K562 (cell line): ENCODE measurements around the gene FXN. TPM values are rescaled to one million over a fixed set of nuclear protein-coding genes. Genes with fewer than 3 reads are reported as not detected.

Experiments used
- ATAC-seq: fragments of 200-7000 bp; cut with Tn5 transposase; 3 replicates; pipeline ENCODE4 v1.9.1; 2020; ENCODE audit warnings: moderate library complexity
- BruUV-seq: library from RNA; stranded (reverse); fragments of 400-500 nt; replicated peaks from 2 replicates; lab custom pipeline; 2021; lab: Mats Ljungman, UMichigan
- CTCF ChIA-PET: fragments of 300-600 bp; formaldehyde crosslinking; extraction: SDS; loops from one replicate; lab custom pipeline; 2021; ENCODE audit warnings: low intra/inter-chr PET ratio; lab: Yijun Ruan, JAX
- POLR2A ChIA-PET: fragments of 300-600, 350-650 bp; sonication (Branson Sonifier 250); formaldehyde crosslinking; extraction: SDS; loops from one replicate; lab custom pipeline; 2021; ENCODE audit warnings: antibody characterized with exemption, inconsistent platforms; lab: Yijun Ruan, JAX
- DNase-seq, 4 experiments: peaks; one replicate each; pipeline versions ENCODE4 v3.0.0 to v3.0.0-alpha.2; 2011 to 2018; ENCODE audit warnings: low spot score in 3 of 4, mixed read lengths in 3 of 4; ENCODE audit errors: extremely low read depth in 1 of 4
- FAIRE-seq: peaks from 2 replicates; lab custom pipeline; 2011; peaks lifted over from hg19 to GRCh38; lab: Jason Lieb, UNC
- H2AFZ ChIP-seq: 2 replicates; pipeline ENCODE4 v1.6.0; 2011; ENCODE audit warnings: low read depth, low read length, control low read depth, inconsistent platforms
- H3K27ac ChIP-seq: fragments of 200-600 bp; 3 replicates; pipeline ENCODE4 v1.8.0; 2011; ENCODE audit warnings: low read depth, mild to moderate bottlenecking, control low read depth, inconsistent platforms, low read length, moderate library complexity, mixed read lengths; ENCODE audit errors: extremely low read depth
- H3K27me3 ChIP-seq, 2 experiments: fragments of 300-600 bp in 1 of 2; 2 replicates in 1 of 2; 3 replicates in 1 of 2; pipeline versions ENCODE4 v1.6.0 to v1.8.0; 2011; ENCODE audit warnings: inconsistent platforms in 2 of 2, low read length in 2 of 2, mild to moderate bottlenecking in 1 of 2, mixed read lengths in 1 of 2, moderate library complexity in 1 of 2; ENCODE audit not compliant: control insufficient read depth in 2 of 2, insufficient read depth in 2 of 2
- H3K36me3 ChIP-seq: fragments of 300-600 bp; 3 replicates; pipeline ENCODE4 v1.8.0; 2011; ENCODE audit warnings: mild to moderate bottlenecking, low read length, inconsistent platforms; ENCODE audit not compliant: control insufficient read depth, insufficient read depth
- H3K4me1 ChIP-seq, 2 experiments: fragments of 200-600 bp in 1 of 2; replicated peaks in 1 of 2; 2 replicates in 1 of 2; 3 replicates in 1 of 2; pipeline versions ENCODE4 v1.5.1 to v1.8.0; 2011; ENCODE audit warnings: inconsistent platforms in 2 of 2, low read length in 2 of 2, mild to moderate bottlenecking in 1 of 2, mixed read lengths in 1 of 2, moderate library complexity in 1 of 2; ENCODE audit not compliant: control insufficient read depth in 2 of 2, insufficient read depth in 2 of 2
- H3K4me2 ChIP-seq: 2 replicates; pipeline ENCODE4 v1.6.1; 2011; ENCODE audit warnings: low read length, control low read depth, inconsistent platforms, mixed read lengths; ENCODE audit not compliant: insufficient read depth
- H3K4me3 ChIP-seq: fragments of 200-600 bp; sonication (generic), shearing (Covaris generic); 2 replicates; pipeline ENCODE4 v1.5.1; 2016; ENCODE audit warnings: control low read depth, inconsistent platforms
- H3K79me2 ChIP-seq: fragments of 200-600 bp; 3 replicates; pipeline ENCODE4 v1.8.0; 2011; ENCODE audit warnings: low read length, inconsistent platforms; ENCODE audit not compliant: control insufficient read depth, insufficient read depth
- H3K9ac ChIP-seq, 2 experiments: 2 replicates each; pipeline versions ENCODE4 v1.6.0 to v1.6.1; 2011; ENCODE audit warnings: low read depth in 2 of 2, low read length in 2 of 2, control low read depth in 1 of 2, inconsistent platforms in 1 of 2, mild to moderate bottlenecking in 1 of 2, mixed read lengths in 1 of 2; ENCODE audit not compliant: insufficient read depth in 1 of 2
- H3K9me1 ChIP-seq: one replicate; pipeline ENCODE4 v1.6.0; 2011; ENCODE audit warnings: inconsistent platforms, mild to moderate bottlenecking, low read length, moderate library complexity; ENCODE audit not compliant: control insufficient read depth, insufficient read depth
- H3K9me3 ChIP-seq: replicated peaks from 2 replicates; pipeline ENCODE4 v1.5.1; 2011; ENCODE audit warnings: low read depth, low read length, inconsistent platforms; ENCODE audit not compliant: control insufficient read depth, insufficient read depth
- H4K20me1 ChIP-seq: replicated peaks from 2 replicates; pipeline ENCODE4 v1.6.1; 2011; ENCODE audit warnings: low read length, inconsistent platforms, mixed read lengths; ENCODE audit not compliant: control insufficient read depth, insufficient read depth
- CBX2 ChIP-seq: fragments of 200-600 bp; sonication (generic); IDR thresholded peaks from one replicate; pipeline ENCODE4 v1.6.1; 2012; ENCODE audit warnings: mild to moderate bottlenecking, low read length, inconsistent platforms; ENCODE audit not compliant: insufficient read depth, poor library complexity, severe bottlenecking
- DMBX1 ChIP-seq: fragments of 250-450 bp; sonication (Bioruptor Pico); IDR thresholded peaks from 2 replicates; pipeline ENCODE4 v1.8.0; 2022; ENCODE audit warnings: inconsistent platforms, mild to moderate bottlenecking, moderate library complexity, borderline replicate concordance
- HNRNPUL1 ChIP-seq: fragments of 200-400 bp; formaldehyde crosslinking; IDR thresholded peaks from 2 replicates; pipeline ENCODE4 v1.6.1; 2017; ENCODE audit warnings: low read length
- NCOR1 ChIP-seq: fragments of 450-650 bp; IDR thresholded peaks from 2 replicates; pipeline ENCODE4 v1.6.1; 2016; ENCODE audit warnings: mild to moderate bottlenecking, moderate library complexity
- SREBF1 ChIP-seq: fragments of 150-350 bp; IDR thresholded peaks from 2 replicates; pipeline ENCODE4 v1.6.1; 2014; ENCODE audit warnings: antibody characterized with exemption, low read depth, low read length, borderline replicate concordance
- TAF7 ChIP-seq: fragments of 450-650 bp; IDR thresholded peaks from 2 replicates; pipeline ENCODE4 v1.6.1; 2016; ENCODE audit warnings: missing genetic modification characterization, missing compliant biosample characterization
- ZFP36 ChIP-seq: fragments of 150-350 bp; IDR thresholded peaks from 2 replicates; pipeline ENCODE4 v1.6.1; 2018; ENCODE audit warnings: low read length, low read depth; ENCODE audit not compliant: partially characterized antibody
- ZKSCAN3 ChIP-seq: fragments of 250-450 bp; sonication (Bioruptor Pico); IDR thresholded peaks from 2 replicates; pipeline ENCODE4 v1.4.0; 2020
- ZNF274 ChIP-seq: IDR thresholded peaks from 2 replicates; pipeline ENCODE4 v1.6.1; 2011; ENCODE audit warnings: low read depth, mild to moderate bottlenecking, low read length, moderate library complexity, borderline replicate concordance
- ZNF57 ChIP-seq: fragments of 450-650 bp; formaldehyde crosslinking; IDR thresholded peaks from 2 replicates; pipeline ENCODE4 v1.4.0; 2020; ENCODE audit warnings: mild to moderate bottlenecking, moderate library complexity
- WGBS: fragments of 100-300 bp; shearing (Covaris generic); methylation state at CpG from one replicate; pipeline ENCODE4 v1.1.6; 2016; ENCODE audit warnings: low coverage, mixed read lengths; ENCODE audit not compliant: insufficient coverage; ENCODE audit errors: missing lambda C conversion rate; 5-methylcytosine and 5-hydroxymethylcytosine counted together
- in situ Hi-C: fragments of 300-500 bp; cut with MboI; formaldehyde crosslinking; loops from 4 replicates; pipeline ENCODE4 v1.15.0; 2018; ENCODE audit warnings: inconsistent platforms, mixed read lengths
- intact Hi-C: fragments of 100-400 bp; cut with micrococcal nuclease; formaldehyde crosslinking; loops from 2 replicates; pipeline ENCODE4 v1.14.2; 2022
- polyA plus RNA-seq, 8 experiments: library from polyadenylated mRNA; depleted of rRNA in 4 of 8; stranded (reverse) in 5 of 8; unstranded in 3 of 8; fragments of >200 nt; fragmentation: Nextera tagmentation in 2 of 8; fragmentation: Illumina TruSeq in 1 of 8; extraction: Ambion mirVana in 2 of 8; extraction: Trizol in 1 of 8; gene quantifications; 2 replicates each; pipeline versions ENCODE4 v1.2.1 to v1.2.3, GENCODE V29; 2011 to 2014; ENCODE audit warnings: inconsistent platforms in 1 of 8, missing spikeins in 1 of 8
- total RNA-seq, 7 experiments: library from RNA; depleted of rRNA in 6 of 7; stranded (reverse); fragments of >200 nt in 6 of 7; fragmentation: Illumina TruSeq in 2 of 7; extraction: Trizol in 2 of 7; gene quantifications; 2 replicates each; pipeline versions ENCODE4 v1.2.1 to v1.2.3, GENCODE V29; 2011 to 2021; ENCODE audit warnings: low replicate concordance in 1 of 7
- TF ChIP-seq, protein P1 (sequence below): fragments of 450-650 bp; IDR thresholded peaks from 2 replicates; pipeline ENCODE4 v1.6.1; 2018; ENCODE audit warnings: mild to moderate bottlenecking, low read depth; ENCODE audit not compliant: partially characterized antibody
- TF ChIP-seq, protein P2 (sequence below): IDR thresholded peaks from 2 replicates; pipeline ENCODE4 v1.6.1; 2011; ENCODE audit not compliant: insufficient read length; ENCODE audit errors: extremely low read depth
- TF ChIP-seq, protein P3 (sequence below): fragments of 450-650 bp; IDR thresholded peaks from 2 replicates; pipeline ENCODE4 v1.6.1; 2016; ENCODE audit warnings: mild to moderate bottlenecking
- TF ChIP-seq, protein P4 (sequence below): fragments of 250-450 bp; sonication (Bioruptor Pico); IDR thresholded peaks from 2 replicates; pipeline ENCODE4 v1.8.0; 2022; ENCODE audit warnings: moderate library complexity, mild to moderate bottlenecking, inconsistent platforms

The FXN gene
- total and polyA plus RNA-seq, 9 of the 15 experiments (the other 6 are each of a cell fraction or from before 2014, with no cell fraction given): 7.6 to 51.5 (median 30.3) TPM

DNA sequence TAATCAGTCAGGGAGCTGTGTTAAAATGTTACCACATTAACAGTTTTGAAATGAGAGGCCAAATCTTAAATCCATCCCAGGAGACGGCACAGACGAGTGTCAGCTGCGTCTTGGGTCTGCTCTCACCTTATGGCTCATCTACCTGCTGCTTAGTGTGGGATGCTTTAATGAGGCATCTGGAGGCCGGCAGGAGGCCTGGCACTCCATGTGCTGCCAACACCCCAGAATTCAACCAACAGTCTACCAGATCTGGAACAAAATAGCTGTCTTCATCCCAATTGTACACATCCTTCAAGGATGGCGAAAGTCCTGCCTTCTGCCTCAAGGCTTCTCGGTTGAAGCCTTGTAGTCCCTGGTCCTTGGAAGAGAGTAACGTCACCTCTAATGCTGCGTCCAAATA, 33.6 kb upstream of the FXN start (continued):
- TF ChIP-seq, protein P1, sequence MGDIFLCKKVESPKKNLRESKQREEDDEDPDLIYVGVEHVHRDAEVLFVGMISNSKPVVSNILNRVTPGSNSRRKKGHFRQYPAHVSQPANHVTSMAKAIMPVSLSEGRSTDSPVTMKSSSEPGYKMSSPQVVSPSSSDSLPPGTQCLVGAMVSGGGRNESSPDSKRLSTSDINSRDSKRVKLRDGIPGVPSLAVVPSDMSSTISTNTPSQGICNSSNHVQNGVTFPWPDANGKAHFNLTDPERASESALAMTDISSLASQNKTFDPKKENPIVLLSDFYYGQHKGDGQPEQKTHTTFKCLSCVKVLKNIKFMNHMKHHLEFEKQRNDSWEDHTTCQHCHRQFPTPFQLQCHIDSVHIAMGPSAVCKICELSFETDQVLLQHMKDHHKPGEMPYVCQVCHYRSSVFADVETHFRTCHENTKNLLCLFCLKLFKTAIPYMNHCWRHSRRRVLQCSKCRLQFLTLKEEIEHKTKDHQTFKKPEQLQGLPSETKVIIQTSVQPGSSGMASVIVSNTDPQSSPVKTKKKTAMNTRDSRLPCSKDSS: no peak
- TF ChIP-seq, protein P2, sequence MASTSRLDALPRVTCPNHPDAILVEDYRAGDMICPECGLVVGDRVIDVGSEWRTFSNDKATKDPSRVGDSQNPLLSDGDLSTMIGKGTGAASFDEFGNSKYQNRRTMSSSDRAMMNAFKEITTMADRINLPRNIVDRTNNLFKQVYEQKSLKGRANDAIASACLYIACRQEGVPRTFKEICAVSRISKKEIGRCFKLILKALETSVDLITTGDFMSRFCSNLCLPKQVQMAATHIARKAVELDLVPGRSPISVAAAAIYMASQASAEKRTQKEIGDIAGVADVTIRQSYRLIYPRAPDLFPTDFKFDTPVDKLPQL: no peak

DNA sequence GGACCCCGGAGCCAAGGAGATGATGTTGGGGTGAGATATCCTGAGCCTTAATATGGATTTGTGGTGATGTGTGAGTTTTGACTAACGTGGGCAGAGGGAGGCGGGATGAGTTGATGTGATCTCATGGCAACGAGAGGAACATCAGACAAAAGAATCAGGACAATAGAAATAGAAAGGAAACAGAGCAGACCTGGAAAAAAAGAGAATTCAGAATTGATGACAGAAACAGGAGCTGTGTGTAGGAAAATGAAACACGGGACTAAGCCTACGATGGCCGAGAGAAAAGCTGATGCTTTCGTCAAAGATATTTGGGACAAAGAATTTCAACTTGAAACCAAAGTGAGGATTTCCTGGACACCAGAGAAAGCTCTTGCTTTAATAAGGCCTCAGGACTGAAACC, 32.5 kb upstream of the FXN start:
- in situ Hi-C loops (loop anchor here (5.0 kb wide), 1 partner anchor 421 kb away; no protein-coding TSS in a partner anchor), intact Hi-C loops (no loop called here)
- WGBS: 78% methylated on average over 8 of the region's 8 CpGs
- TF ChIP-seq NCOR1 (no peak), TAF7 (tag) (no peak), ZNF57 (CRISPR knock-in tag) (no peak), ZKSCAN3 (CRISPR knock-in tag) (no peak), CBX2 (no peak), HNRNPUL1 (no peak), ZNF274 (no peak), DMBX1 (CRISPR knock-in tag) (no peak), ZFP36 (no peak), SREBF1 (no peak)
- TF ChIP-seq, protein P3, sequence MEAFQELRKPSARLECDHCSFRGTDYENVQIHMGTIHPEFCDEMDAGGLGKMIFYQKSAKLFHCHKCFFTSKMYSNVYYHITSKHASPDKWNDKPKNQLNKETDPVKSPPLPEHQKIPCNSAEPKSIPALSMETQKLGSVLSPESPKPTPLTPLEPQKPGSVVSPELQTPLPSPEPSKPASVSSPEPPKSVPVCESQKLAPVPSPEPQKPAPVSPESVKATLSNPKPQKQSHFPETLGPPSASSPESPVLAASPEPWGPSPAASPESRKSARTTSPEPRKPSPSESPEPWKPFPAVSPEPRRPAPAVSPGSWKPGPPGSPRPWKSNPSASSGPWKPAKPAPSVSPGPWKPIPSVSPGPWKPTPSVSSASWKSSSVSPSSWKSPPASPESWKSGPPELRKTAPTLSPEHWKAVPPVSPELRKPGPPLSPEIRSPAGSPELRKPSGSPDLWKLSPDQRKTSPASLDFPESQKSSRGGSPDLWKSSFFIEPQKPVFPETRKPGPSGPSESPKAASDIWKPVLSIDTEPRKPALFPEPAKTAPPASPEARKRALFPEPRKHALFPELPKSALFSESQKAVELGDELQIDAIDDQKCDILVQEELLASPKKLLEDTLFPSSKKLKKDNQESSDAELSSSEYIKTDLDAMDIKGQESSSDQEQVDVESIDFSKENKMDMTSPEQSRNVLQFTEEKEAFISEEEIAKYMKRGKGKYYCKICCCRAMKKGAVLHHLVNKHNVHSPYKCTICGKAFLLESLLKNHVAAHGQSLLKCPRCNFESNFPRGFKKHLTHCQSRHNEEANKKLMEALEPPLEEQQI: no peak
- TF ChIP-seq, protein P4, sequence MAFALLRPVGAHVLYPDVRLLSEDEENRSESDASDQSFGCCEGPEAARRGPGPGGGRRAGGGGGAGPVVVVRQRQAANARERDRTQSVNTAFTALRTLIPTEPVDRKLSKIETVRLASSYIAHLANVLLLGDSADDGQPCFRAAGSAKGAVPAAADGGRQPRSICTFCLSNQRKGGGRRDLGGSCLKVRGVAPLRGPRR (CRISPR knock-in tag): no peak
- CTCF ChIA-PET: no interaction called here
- H4K20me1 ChIP-seq: no peaks in the 10 kb centered on the region
- no peak overlapping the region for H3K9ac ChIP-seq
- H3K4me2 ChIP-seq: no peak overlapping the region
- H3K79me2 ChIP-seq: no peaks in the 10 kb centered on the region
- H3K9me1 ChIP-seq: no peaks in the 10 kb centered on the region
- no peak for DNase-seq
- no peak overlapping the region for H3K4me3 ChIP-seq
- H3K9me3 ChIP-seq: no peaks in the 10 kb centered on the region
- H3K4me1 ChIP-seq: peaks cover 3 to 15% of the 10 kb centered on the region in 2 experiments; a peak in 4 of 5 replicates
- FAIRE-seq: no peak
- H3K27ac ChIP-seq: no peak overlapping the region
- no TSS peak for BruUV-seq
- POLR2A ChIA-PET: no interaction called here
- no peaks in the 10 kb centered on the region for H3K27me3 ChIP-seq
- no peaks in the 10 kb centered on the region; the same call in 2 of the 3 replicates for H3K36me3 ChIP-seq
- no peak for ATAC-seq
- no peak overlapping the region for H2AFZ ChIP-seq
